B cell (primary cell): ENCODE results near the gene MRPS15. TPM values are rescaled to one million over a fixed set of nuclear protein-coding genes. Genes with fewer than 3 reads are reported as not detected.

ENCODE experiments used
- ATAC-seq: fragments of 200-7000 bp; cut with Tn5 transposase; one replicate; pipeline ENCODE4 v1.10.0; 2021; ENCODE audit warnings: low read depth, mild to moderate bottlenecking, moderate number of reproducible peaks, moderate library complexity
- CTCF ChIA-PET: fragments of 350-600 bp; sonication (Branson Sonifier 250); formaldehyde crosslinking; loops from one replicate; lab custom pipeline; 2021; ENCODE audit warnings: antibody characterized with exemption, inconsistent platforms; lab: Charles Lee
- POLR2A ChIA-PET: fragments of 350-600 bp; sonication (Branson Sonifier 250); formaldehyde crosslinking; loops from one replicate; lab custom pipeline; 2021; ENCODE audit warnings: antibody characterized with exemption; lab: Charles Lee
- DNase-seq: peaks from one replicate; pipeline ENCODE4 v3.0.0; 2013
- H2AFZ ChIP-seq: 2 replicates; pipeline ENCODE4 v1.6.1; 2012; ENCODE audit warnings: mild to moderate bottlenecking, low read depth, low read length; ENCODE audit not compliant: insufficient read depth, poor library complexity, severe bottlenecking
- H3K27ac ChIP-seq, 2 donors: 1 replicate in 1 of 2; 2 replicates in 1 of 2; pipeline ENCODE4 v1.5.1; 2012 to 2013; ENCODE audit warnings: low read length in 2 of 2, mild to moderate bottlenecking in 2 of 2, moderate library complexity in 1 of 2
- H3K27me3 ChIP-seq, 4 experiments: fragments of 200-600 bp in 1 of 4; sonication (generic) in 1 of 4; replicated peaks in 1 of 4; 1 replicate in 2 of 4; 2 replicates in 2 of 4; pipeline versions ENCODE4 v1.6.1 to v1.7.0; 2013 to 2016; ENCODE audit warnings: low read length in 3 of 4, mild to moderate bottlenecking in 2 of 4, mixed read lengths in 1 of 4, moderate library complexity in 1 of 4; ENCODE audit not compliant: insufficient read depth in 4 of 4, control insufficient read depth in 3 of 4; ENCODE audit errors: control extremely low read depth in 1 of 4
- H3K36me3 ChIP-seq, 2 experiments: replicated peaks in 1 of 2; 1 replicate in 1 of 2; 2 replicates in 1 of 2; pipeline versions ENCODE4 v1.6.1 to v1.7.1; 2013; ENCODE audit warnings: low read length in 1 of 2; ENCODE audit not compliant: insufficient read depth in 2 of 2, control insufficient read depth in 1 of 2; ENCODE audit errors: control extremely low read depth in 1 of 2, extremely low read depth in 1 of 2
- H3K4me1 ChIP-seq, 2 donors: fragments of 200-600 bp in 1 of 2; sonication (generic) in 1 of 2; 1 replicate in 1 of 2; 2 replicates in 1 of 2; pipeline versions ENCODE4 v1.5.1 to v1.6.1; 2013 to 2017; ENCODE audit warnings: low read length in 2 of 2; ENCODE audit not compliant: control insufficient read depth in 2 of 2, insufficient read depth in 2 of 2
- H3K4me2 ChIP-seq: replicated peaks from 2 replicates; pipeline ENCODE3; 2012; ENCODE audit warnings: mild to moderate bottlenecking, low read depth, low read length; ENCODE audit not compliant: poor library complexity, severe bottlenecking
- H3K4me3 ChIP-seq, 5 experiments: fragments of 200-600 bp in 1 of 5; sonication (generic) in 1 of 5; 1 replicate in 3 of 5; 2 replicates in 2 of 5; pipeline versions ENCODE4 v1.5.1 to v1.7.0; 2011 to 2016; ENCODE audit warnings: low read length in 4 of 5, mild to moderate bottlenecking in 4 of 5, low read depth in 2 of 5, control low read depth in 1 of 5, moderate library complexity in 1 of 5; ENCODE audit not compliant: insufficient read depth in 1 of 5; ENCODE audit errors: control extremely low read depth in 1 of 5, extremely low read depth in 1 of 5
- H3K79me2 ChIP-seq: fragments of 200-600 bp; sonication (generic); one replicate; pipeline ENCODE4 v1.6.0; 2016; ENCODE audit warnings: low read length; ENCODE audit not compliant: control insufficient read depth, insufficient read depth
- H3K9ac ChIP-seq: fragments of 200-600 bp; sonication (generic); 2 replicates; pipeline ENCODE4 v1.6.1; 2017; ENCODE audit warnings: mild to moderate bottlenecking, low read length, moderate library complexity
- H3K9me3 ChIP-seq, 3 donors: one replicate each; pipeline versions ENCODE4 v1.6.1 to v1.7.1; 2013; ENCODE audit warnings: low read length in 2 of 3; ENCODE audit not compliant: control insufficient read depth in 2 of 3, insufficient read depth in 1 of 3; ENCODE audit errors: control extremely low read depth in 1 of 3
- H4K20me1 ChIP-seq: 2 replicates; pipeline ENCODE4 v1.6.0; 2012; ENCODE audit warnings: mild to moderate bottlenecking, low read length; ENCODE audit not compliant: insufficient read depth, control insufficient read depth, poor library complexity, severe bottlenecking
- H3K27ac Mint-ChIP-seq: one replicate; pipeline ENCODE4 v1.8.0; 2021; ENCODE audit warnings: mixed read lengths
- H3K27me3 Mint-ChIP-seq: one replicate; pipeline ENCODE4 v1.8.0; 2021; ENCODE audit warnings: mixed read lengths
- H3K4me1 Mint-ChIP-seq: one replicate; pipeline ENCODE4 v1.8.0; 2021; ENCODE audit warnings: mixed read lengths
- H3K4me3 Mint-ChIP-seq: one replicate; pipeline ENCODE4 v1.8.0; 2021; ENCODE audit warnings: mixed read lengths
- H3K9me3 Mint-ChIP-seq: one replicate; pipeline ENCODE4 v1.8.0; 2022; ENCODE audit warnings: mixed read lengths; ENCODE audit not compliant: insufficient read depth
- EZH2 ChIP-seq: IDR thresholded peaks from 2 replicates; pipeline ENCODE4 v1.6.1; 2012; ENCODE audit warnings: borderline replicate concordance, low read depth, mild to moderate bottlenecking, moderate library complexity, low read length; ENCODE audit not compliant: insufficient read depth, poor library complexity, severe bottlenecking
- WGBS: methylation state at CpG from one replicate; pipeline ENCODE4 v1.1.5; 2013; ENCODE audit warnings: missing lambda C conversion rate; ENCODE audit not compliant: insufficient coverage; 5-methylcytosine and 5-hydroxymethylcytosine counted together
- intact Hi-C: fragments of 100-400 bp; cut with micrococcal nuclease; formaldehyde crosslinking; loops from one replicate; pipeline ENCODE4 v1.10.0; 2022
- polyA plus RNA-seq: library from polyadenylated mRNA; depleted of rRNA; stranded (reverse); fragments of >200 nt; gene quantifications from 2 replicates; pipeline ENCODE4 v1.2.3, GENCODE V29; 2012
- total RNA-seq, 2 donors: library from RNA; stranded (reverse); fragments of 120-200 nt in 1 of 2; gene quantifications; 1 replicate in 1 of 2; 2 replicates in 1 of 2; pipeline versions ENCODE4 v1.2.3 to v1.2.4, GENCODE V29; 2013 to 2022
- TF ChIP-seq, protein P1 (sequence below): fragments of 200-600 bp; IDR thresholded peaks from one replicate; pipeline ENCODE4 v1.8.0; 2022; ENCODE audit warnings: antibody characterized with exemption, mild to moderate bottlenecking

The MRPS15 gene
- total and polyA plus RNA-seq, 2 donors (not counting 1 experiment from before 2014, with no cell fraction given), result 27.1 to 34.4 TPM

DNA sequence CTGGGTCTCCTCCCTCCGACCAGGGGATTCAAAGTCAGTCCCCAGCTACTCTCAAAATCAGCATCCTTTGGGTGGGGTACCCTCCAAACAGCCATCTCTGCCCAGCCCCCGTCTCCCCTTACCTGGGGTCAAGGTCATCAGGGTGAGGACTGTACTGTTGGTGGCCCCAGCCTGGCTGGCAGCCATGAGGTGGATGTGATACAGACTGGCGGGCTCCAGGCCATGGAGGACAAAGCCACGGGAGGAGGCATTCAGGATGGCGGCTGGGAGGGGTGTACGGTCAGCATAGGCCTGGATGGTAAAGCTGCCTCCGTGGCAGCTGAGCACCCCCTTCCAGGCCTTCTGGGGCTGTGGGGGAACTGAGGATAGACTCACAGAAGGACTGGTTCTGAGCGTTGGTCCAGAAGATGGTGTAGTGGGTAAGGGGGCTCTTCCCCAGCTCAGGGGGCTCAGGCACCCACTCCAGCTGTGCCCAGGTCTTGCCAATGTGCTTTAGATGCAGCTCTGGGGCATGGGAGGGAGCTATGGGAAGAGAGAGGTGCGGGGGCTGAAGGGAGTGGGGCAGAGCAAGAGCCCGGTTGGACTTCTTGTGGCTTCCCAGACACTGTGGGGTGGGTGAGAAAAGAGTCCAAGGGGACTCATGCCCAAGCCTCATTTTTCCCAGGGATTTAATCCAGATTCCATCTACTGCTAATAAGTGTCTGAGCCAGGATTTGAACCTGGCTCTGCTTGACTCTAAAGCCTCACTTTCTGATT is 3.7 kb upstream of the MRPS15 start:
- Histone ChIP-seq H3K36me3 (no peaks in the 10 kb centered on the region), H3K4me1 (peaks cover 11 to 17% of the 10 kb centered on the region in 2 donors), H3K4me3 (no peak overlapping the region), H4K20me1 (no peaks in the 10 kb centered on the region), H3K79me2 (peaks cover 10% of the 10 kb centered on the region), H2AFZ (no peak overlapping the region), H3K9ac (no peak overlapping the region), H3K27ac (no peak overlapping the region), H3K9me3 (no peaks in the 10 kb centered on the region), H3K4me2 (no peak overlapping the region), H3K27me3 (no peaks in the 10 kb centered on the region)
- H3K4me3 Mint-ChIP-seq, result no peak overlapping the region
- POLR2A ChIA-PET, result no interaction called here
- TF ChIP-seq, protein P1, sequence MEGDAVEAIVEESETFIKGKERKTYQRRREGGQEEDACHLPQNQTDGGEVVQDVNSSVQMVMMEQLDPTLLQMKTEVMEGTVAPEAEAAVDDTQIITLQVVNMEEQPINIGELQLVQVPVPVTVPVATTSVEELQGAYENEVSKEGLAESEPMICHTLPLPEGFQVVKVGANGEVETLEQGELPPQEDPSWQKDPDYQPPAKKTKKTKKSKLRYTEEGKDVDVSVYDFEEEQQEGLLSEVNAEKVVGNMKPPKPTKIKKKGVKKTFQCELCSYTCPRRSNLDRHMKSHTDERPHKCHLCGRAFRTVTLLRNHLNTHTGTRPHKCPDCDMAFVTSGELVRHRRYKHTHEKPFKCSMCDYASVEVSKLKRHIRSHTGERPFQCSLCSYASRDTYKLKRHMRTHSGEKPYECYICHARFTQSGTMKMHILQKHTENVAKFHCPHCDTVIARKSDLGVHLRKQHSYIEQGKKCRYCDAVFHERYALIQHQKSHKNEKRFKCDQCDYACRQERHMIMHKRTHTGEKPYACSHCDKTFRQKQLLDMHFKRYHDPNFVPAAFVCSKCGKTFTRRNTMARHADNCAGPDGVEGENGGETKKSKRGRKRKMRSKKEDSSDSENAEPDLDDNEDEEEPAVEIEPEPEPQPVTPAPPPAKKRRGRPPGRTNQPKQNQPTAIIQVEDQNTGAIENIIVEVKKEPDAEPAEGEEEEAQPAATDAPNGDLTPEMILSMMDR, result no peak
- TF ChIP-seq EZH2, result no peak
- no peaks in the 10 kb centered on the region for H3K9me3 Mint-ChIP-seq
- no peaks in the 10 kb centered on the region for H3K27me3 Mint-ChIP-seq
- ATAC-seq (no peak), DNase-seq (no peak)
- no peak overlapping the region for H3K27ac Mint-ChIP-seq
- CTCF ChIA-PET, result no interaction called here
- peaks cover 19% of the 10 kb centered on the region for H3K4me1 Mint-ChIP-seq
- intact Hi-C loops, result no loop called here
- WGBS, result 97% methylated on average over 8 of the region's 10 CpGs

DNA sequence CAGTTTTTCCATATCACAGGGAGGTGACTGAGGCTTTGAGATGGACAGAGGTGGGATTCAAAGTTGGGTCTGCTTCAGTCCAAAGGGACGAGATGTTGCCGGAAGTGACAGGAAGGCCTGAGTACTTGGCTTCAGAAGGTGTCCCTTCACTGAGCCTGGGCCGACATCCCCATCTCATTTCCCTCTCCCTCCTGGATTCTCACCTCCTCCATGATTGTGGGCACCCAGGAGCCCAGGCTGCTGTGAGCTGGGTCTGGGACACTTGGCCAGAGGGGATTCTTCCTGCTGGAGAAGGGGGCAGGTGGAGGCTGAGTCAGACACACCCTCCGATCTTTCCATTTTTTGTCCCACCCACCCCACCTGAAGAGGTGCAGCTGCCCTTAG is 2.8 kb upstream of the MRPS15 start:
- Histone ChIP-seq H3K27ac (no peak overlapping the region), H3K27me3 (no peaks in the 10 kb centered on the region), H3K9me3 (no peaks in the 10 kb centered on the region), H3K79me2 (peaks cover 10% of the 10 kb centered on the region), H2AFZ (no peak overlapping the region), H3K4me1 (peaks cover 11 to 17% of the 10 kb centered on the region in 2 donors), H3K36me3 (peaks cover 0 to 1% of the 10 kb centered on the region in 2 experiments), H3K4me3 (no peak overlapping the region), H3K9ac (no peak overlapping the region), H3K4me2 (no peak overlapping the region), H4K20me1 (peaks cover 4% of the 10 kb centered on the region)
- WGBS, result 94% methylated on average over 2 of the region's 4 CpGs
- TF ChIP-seq, protein P1, result no peak
- TF ChIP-seq EZH2, result no peak
- Mint-ChIP-seq H3K27ac (no peak overlapping the region), H3K9me3 (no peaks in the 10 kb centered on the region), H3K27me3 (no peaks in the 10 kb centered on the region), H3K4me3 (no peak overlapping the region), H3K4me1 (peaks cover 23% of the 10 kb centered on the region)
- intact Hi-C loops, result no loop called here
- ATAC-seq, result no peak
- ChIA-PET CTCF (no interaction called here), POLR2A (no interaction called here)
- DNase-seq, result no peak
